OCI-LY1 (cell line): ENCODE measurements around the gene ZNF692.

Experiments used
- H2AFZ ChIP-seq: fragments of 200-600 bp; sonication (generic), shearing (Covaris generic); 2 replicates; pipeline ENCODE4 v1.6.0; 2014; ENCODE audit warnings: antibody characterized with exemption, mild to moderate bottlenecking, low read length
- H3F3A ChIP-seq: fragments of 200-600 bp; sonication (generic), shearing (Covaris generic); 2 replicates; pipeline ENCODE4 v1.6.0; 2014; ENCODE audit warnings: mild to moderate bottlenecking, antibody characterized with exemption, low read length, moderate library complexity; ENCODE audit not compliant: insufficient read depth
- H3K27ac ChIP-seq: fragments of 200-600 bp; sonication (generic); 2 replicates; pipeline ENCODE4 v1.5.1; 2014; ENCODE audit warnings: low read length, mixed run types, mild to moderate bottlenecking, low read depth; ENCODE audit not compliant: poor library complexity, severe bottlenecking
- H3K27me3 ChIP-seq: fragments of 200-600 bp; sonication (generic); 2 replicates; pipeline ENCODE4 v1.6.0; 2014; ENCODE audit warnings: antibody characterized with exemption, mild to moderate bottlenecking, low read length, moderate library complexity; ENCODE audit not compliant: insufficient read depth
- H3K36me3 ChIP-seq: fragments of 200-600 bp; sonication (generic); 2 replicates; pipeline ENCODE4 v1.6.1; 2014; ENCODE audit warnings: mild to moderate bottlenecking, antibody characterized with exemption, low read length, moderate library complexity, mixed read lengths; ENCODE audit not compliant: insufficient read depth
- H3K4me1 ChIP-seq: fragments of 200-600 bp; sonication (generic); 2 replicates; pipeline ENCODE4 v1.5.1; 2014; ENCODE audit warnings: mild to moderate bottlenecking, low read length, moderate library complexity; ENCODE audit not compliant: insufficient read depth, severe bottlenecking
- H3K4me2 ChIP-seq: fragments of 200-600 bp; sonication (generic), shearing (Covaris generic); 2 replicates; pipeline ENCODE4 v1.6.1; 2014; ENCODE audit warnings: low read length
- H3K4me3 ChIP-seq: fragments of 200-600 bp; sonication (generic); 2 replicates; pipeline ENCODE4 v1.5.1; 2014; ENCODE audit warnings: low read length, low read depth, mild to moderate bottlenecking, mixed read lengths; ENCODE audit not compliant: poor library complexity, severe bottlenecking
- H3K79me2 ChIP-seq: fragments of 200-600 bp; shearing (Covaris generic); 2 replicates; pipeline ENCODE4 v1.6.1; 2016; ENCODE audit warnings: mixed run types, low read length, mixed read lengths; ENCODE audit not compliant: insufficient read depth
- H3K9ac ChIP-seq: fragments of 200-600 bp; sonication (generic), shearing (Covaris generic); 2 replicates; pipeline ENCODE4 v1.6.1; 2014; ENCODE audit warnings: mild to moderate bottlenecking, low read length, mixed read lengths
- H3K9me2 ChIP-seq: fragments of 200-600 bp; sonication (generic), shearing (Covaris generic); 2 replicates; pipeline ENCODE4 v1.6.1; 2014; ENCODE audit warnings: low read depth, mild to moderate bottlenecking, low read length, mixed read lengths
- H3K9me3 ChIP-seq: fragments of 200-600 bp; shearing (Covaris generic); 2 replicates; pipeline ENCODE4 v1.6.1; 2014; ENCODE audit warnings: low read length, mixed read lengths
- H4K20me1 ChIP-seq: fragments of 200-600 bp; sonication (generic), shearing (Covaris generic); 2 replicates; pipeline ENCODE4 v1.6.0; 2016; ENCODE audit warnings: mild to moderate bottlenecking, low read length; ENCODE audit not compliant: insufficient read depth
- CTCF ChIP-seq: fragments of 200-600 bp; sonication (generic), shearing (Covaris generic); IDR thresholded peaks from 2 replicates; pipeline ENCODE4 v1.5.1; 2017; ENCODE audit warnings: mild to moderate bottlenecking, antibody characterized with exemption, low read length, moderate library complexity, mixed read lengths
- EZH2 ChIP-seq: fragments of 200-600 bp; sonication (generic), shearing (Covaris generic); IDR thresholded peaks from 2 replicates; pipeline ENCODE4 v1.8.0; 2017; ENCODE audit warnings: borderline replicate concordance, mixed run types, mild to moderate bottlenecking, antibody characterized with exemption, low read length, moderate library complexity, mixed read lengths

Gene ZNF692

DNA sequence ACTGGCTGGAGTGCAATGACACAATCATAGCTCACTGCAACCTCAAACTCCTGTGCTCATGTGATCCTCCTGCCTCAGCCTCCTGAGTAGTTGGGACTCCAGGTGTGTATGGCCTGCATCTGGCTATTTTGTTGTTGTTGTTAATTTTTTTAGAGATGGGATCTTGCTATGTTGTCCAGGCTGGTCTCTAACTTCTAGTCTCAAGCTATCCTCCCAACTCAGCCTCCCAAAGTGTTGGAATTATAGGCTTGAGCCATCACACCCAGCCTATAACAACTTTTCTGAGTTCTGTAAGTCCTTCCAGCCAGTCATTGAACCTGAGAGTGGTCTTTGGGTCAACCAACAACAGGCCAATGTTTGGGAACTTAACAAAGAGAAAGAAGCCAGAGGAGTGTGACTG, 36.0 kb upstream of the ZNF692 start:
- H3K9me3 ChIP-seq, result no peaks in the 10 kb centered on the region
- no peak overlapping the region for H3K4me3 ChIP-seq
- H3K27me3 ChIP-seq, result peaks cover 5% of the 10 kb centered on the region; the same call in 1 of the 2 replicates
- H3K9ac ChIP-seq, result no peak overlapping the region
- H3F3A ChIP-seq, result no peaks in the 10 kb centered on the region
- no peaks in the 10 kb centered on the region for H3K4me1 ChIP-seq
- no peak overlapping the region for H2AFZ ChIP-seq
- H3K27ac ChIP-seq, result no peak overlapping the region
- no peaks in the 10 kb centered on the region for H3K79me2 ChIP-seq
- H3K36me3 ChIP-seq, result no peaks in the 10 kb centered on the region
- no peaks in the 10 kb centered on the region for H3K9me2 ChIP-seq
- no peaks in the 10 kb centered on the region for H4K20me1 ChIP-seq
- H3K4me2 ChIP-seq, result no peak overlapping the region
- TF ChIP-seq CTCF, result no peak
- TF ChIP-seq EZH2, result no peak

- no peak overlapping the region for H3K4me2 ChIP-seq
Observed at GRCh38 chr1:248892590-248892989, 33.7 kb upstream of the ZNF692 start.

DNA sequence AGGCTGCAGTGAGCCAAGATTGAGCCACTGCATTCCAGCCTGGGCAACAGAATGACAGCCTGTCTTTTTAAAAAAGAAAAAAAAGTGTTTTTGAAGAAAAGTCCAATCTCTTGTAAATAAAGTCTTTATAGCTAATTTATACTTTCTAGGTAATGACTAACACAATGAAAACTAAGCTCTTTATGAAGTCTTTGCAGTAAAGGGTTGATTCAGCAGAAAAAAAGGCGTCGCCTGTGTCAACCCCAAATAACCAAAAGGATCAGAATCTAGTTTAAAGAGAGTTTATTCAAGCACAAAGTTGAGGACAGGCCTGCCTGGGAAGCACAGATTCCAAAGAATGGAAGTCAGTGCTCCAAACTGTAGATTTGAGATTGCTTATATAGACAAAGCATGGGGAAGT, 32.9 kb upstream of the ZNF692 start:
- Histone ChIP-seq H3K9ac (no peak overlapping the region), H3K27me3 (no peaks in the 10 kb centered on the region), H3K4me1 (no peaks in the 10 kb centered on the region), H3K9me3 (no peaks in the 10 kb centered on the region), H3K36me3 (no peaks in the 10 kb centered on the region), H3K79me2 (no peaks in the 10 kb centered on the region), H3K27ac (no peak overlapping the region), H3F3A (no peaks in the 10 kb centered on the region), H3K9me2 (no peaks in the 10 kb centered on the region), H2AFZ (no peak overlapping the region), H3K4me3 (no peak overlapping the region), H3K4me2 (no peak overlapping the region), H4K20me1 (no peaks in the 10 kb centered on the region)
- TF ChIP-seq EZH2 (no peak), CTCF (no peak)

More at GRCh38 chr1:248892590-248892989, 33.7 kb upstream of the ZNF692 start:
- H4K20me1 ChIP-seq, result no peaks in the 10 kb centered on the region
- H3K9me3 ChIP-seq, result no peaks in the 10 kb centered on the region
- no peak overlapping the region for H3K4me3 ChIP-seq
- H3K4me1 ChIP-seq, result no peaks in the 10 kb centered on the region
- no peak overlapping the region for H3K9ac ChIP-seq
- H3K36me3 ChIP-seq, result no peaks in the 10 kb centered on the region
- no peak overlapping the region for H2AFZ ChIP-seq
- TF ChIP-seq CTCF (no peak), EZH2 (no peak)
- no peaks in the 10 kb centered on the region; the same call in 1 of the 2 replicates for H3K27me3 ChIP-seq
- H3F3A ChIP-seq, result no peaks in the 10 kb centered on the region
- H3K79me2 ChIP-seq, result no peaks in the 10 kb centered on the region
- no peak overlapping the region for H3K27ac ChIP-seq
- H3K9me2 ChIP-seq, result no peaks in the 10 kb centered on the region
